SK-N-SH (cell line): ENCODE data around the gene FPR1.

Source experiments
- FOXM1 ChIP-seq: IDR thresholded peaks from 2 replicates; pipeline ENCODE4 v1.4.0; 2012; ENCODE audit warnings: low read depth, mild to moderate bottlenecking
- MXI1 ChIP-seq: IDR thresholded peaks from 2 replicates; pipeline ENCODE4 v1.6.1; 2012; ENCODE audit warnings: mild to moderate bottlenecking, low read depth, low read length, improper control_type of control experiment
- NRF1 ChIP-seq: IDR thresholded peaks from 2 replicates; pipeline ENCODE4 v1.6.1; 2012; ENCODE audit warnings: low read depth, mild to moderate bottlenecking, low read length
- POLR2AphosphoS5 ChIP-seq: IDR thresholded peaks from 2 replicates; pipeline ENCODE4 v1.6.1; 2012; ENCODE audit warnings: low read depth, low read length
- RAD21 ChIP-seq: IDR thresholded peaks from 2 replicates; pipeline ENCODE4 v1.6.1; 2012; ENCODE audit warnings: mild to moderate bottlenecking, low read length
- RFX5 ChIP-seq: IDR thresholded peaks from 2 replicates; pipeline ENCODE4 v1.6.1; 2012; ENCODE audit warnings: mild to moderate bottlenecking, improper control_type of control experiment, low read length
- RXRA ChIP-seq: IDR thresholded peaks from 2 replicates; pipeline ENCODE4 v1.4.0; 2012; ENCODE audit warnings: low read depth, mild to moderate bottlenecking, borderline replicate concordance
- TAF1 ChIP-seq: IDR thresholded peaks from 2 replicates; pipeline ENCODE4 v1.6.1; 2012; ENCODE audit warnings: low read depth, mild to moderate bottlenecking, low read length, moderate library complexity, borderline replicate concordance
- USF2 ChIP-seq: fragments of 150-350 bp; IDR thresholded peaks from 2 replicates; pipeline ENCODE4 v1.6.1; 2017; ENCODE audit warnings: antibody characterized with exemption, low read length, low read depth, borderline replicate concordance
- TF ChIP-seq, protein P1 (sequence below): fragments of 200-600 bp; sonication (generic); IDR thresholded peaks from 2 replicates; pipeline ENCODE4 v1.6.1; 2017; ENCODE audit warnings: antibody characterized with exemption, mild to moderate bottlenecking, moderate library complexity

DNA sequence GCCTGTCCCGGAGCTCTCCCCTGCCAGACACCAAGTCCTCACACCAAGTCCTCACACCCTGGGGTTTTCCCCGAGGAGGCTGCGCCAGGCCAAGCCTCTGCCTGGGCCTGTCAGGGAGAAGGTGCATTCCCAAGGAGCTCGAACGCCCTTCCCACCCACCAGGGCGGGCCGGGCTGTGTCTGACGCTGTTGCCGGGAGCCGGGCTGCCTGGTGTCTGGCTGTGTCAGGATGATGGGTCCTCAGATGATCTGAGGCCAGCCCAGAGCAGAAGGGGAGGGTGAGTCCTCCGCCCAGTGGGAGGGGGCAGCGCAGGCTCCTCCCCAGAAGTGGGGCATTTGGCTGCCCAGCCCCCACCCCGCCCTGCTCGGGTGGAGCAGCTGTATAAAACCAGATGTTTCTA lies 25.6 kb downstream of the FPR1 start:
- TF ChIP-seq NRF1 (no peak), MXI1 (no peak), FOXM1 (no peak), USF2 (no peak), RXRA (no peak), TAF1 (no peak), RFX5 (no peak), RAD21 (no peak), POLR2AphosphoS5 (no peak)
- TF ChIP-seq, protein P1, sequence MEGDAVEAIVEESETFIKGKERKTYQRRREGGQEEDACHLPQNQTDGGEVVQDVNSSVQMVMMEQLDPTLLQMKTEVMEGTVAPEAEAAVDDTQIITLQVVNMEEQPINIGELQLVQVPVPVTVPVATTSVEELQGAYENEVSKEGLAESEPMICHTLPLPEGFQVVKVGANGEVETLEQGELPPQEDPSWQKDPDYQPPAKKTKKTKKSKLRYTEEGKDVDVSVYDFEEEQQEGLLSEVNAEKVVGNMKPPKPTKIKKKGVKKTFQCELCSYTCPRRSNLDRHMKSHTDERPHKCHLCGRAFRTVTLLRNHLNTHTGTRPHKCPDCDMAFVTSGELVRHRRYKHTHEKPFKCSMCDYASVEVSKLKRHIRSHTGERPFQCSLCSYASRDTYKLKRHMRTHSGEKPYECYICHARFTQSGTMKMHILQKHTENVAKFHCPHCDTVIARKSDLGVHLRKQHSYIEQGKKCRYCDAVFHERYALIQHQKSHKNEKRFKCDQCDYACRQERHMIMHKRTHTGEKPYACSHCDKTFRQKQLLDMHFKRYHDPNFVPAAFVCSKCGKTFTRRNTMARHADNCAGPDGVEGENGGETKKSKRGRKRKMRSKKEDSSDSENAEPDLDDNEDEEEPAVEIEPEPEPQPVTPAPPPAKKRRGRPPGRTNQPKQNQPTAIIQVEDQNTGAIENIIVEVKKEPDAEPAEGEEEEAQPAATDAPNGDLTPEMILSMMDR, result no peak
